Measurements from ENCODE around the gene CPNE5. TPM values are rescaled to one million over a fixed set of nuclear protein-coding genes. Genes with fewer than 3 reads are reported as not detected.

The CPNE5 gene
- total RNA-seq, 1 donor from 2014 or later: not detected

DNA sequence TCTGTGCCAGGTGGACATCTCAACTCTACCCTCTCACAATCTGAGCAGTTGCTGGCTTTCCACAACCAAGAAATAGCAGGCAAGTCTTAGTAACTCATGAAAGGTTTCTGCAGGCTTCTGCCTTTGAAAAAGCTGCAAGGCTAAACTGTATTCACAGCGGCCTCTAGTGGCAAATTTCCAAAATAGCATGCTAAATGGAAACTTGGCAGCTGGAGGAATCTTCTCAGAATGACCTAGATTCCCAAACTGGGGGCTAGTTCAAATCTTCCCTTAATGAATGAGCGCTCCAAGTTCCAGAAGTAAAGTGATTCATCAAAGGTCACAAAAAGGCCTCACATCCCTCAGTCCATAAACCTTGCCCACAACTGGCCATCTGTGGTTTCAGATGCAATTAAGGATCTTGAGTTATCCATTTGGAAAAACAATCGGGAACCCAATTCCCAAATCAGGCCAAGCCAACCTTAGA, 11.9 kb upstream of the CPNE5 start:
- TF ChIP-seq, protein P1, sequence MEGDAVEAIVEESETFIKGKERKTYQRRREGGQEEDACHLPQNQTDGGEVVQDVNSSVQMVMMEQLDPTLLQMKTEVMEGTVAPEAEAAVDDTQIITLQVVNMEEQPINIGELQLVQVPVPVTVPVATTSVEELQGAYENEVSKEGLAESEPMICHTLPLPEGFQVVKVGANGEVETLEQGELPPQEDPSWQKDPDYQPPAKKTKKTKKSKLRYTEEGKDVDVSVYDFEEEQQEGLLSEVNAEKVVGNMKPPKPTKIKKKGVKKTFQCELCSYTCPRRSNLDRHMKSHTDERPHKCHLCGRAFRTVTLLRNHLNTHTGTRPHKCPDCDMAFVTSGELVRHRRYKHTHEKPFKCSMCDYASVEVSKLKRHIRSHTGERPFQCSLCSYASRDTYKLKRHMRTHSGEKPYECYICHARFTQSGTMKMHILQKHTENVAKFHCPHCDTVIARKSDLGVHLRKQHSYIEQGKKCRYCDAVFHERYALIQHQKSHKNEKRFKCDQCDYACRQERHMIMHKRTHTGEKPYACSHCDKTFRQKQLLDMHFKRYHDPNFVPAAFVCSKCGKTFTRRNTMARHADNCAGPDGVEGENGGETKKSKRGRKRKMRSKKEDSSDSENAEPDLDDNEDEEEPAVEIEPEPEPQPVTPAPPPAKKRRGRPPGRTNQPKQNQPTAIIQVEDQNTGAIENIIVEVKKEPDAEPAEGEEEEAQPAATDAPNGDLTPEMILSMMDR (IDR thresholded peaks at IDR 0.05): peak; percentile 76
- H3K4me1 Mint-ChIP-seq (ENCODE audit: unreplicated experiment): peaks cover 22% of the 10 kb centered on the region

DNA sequence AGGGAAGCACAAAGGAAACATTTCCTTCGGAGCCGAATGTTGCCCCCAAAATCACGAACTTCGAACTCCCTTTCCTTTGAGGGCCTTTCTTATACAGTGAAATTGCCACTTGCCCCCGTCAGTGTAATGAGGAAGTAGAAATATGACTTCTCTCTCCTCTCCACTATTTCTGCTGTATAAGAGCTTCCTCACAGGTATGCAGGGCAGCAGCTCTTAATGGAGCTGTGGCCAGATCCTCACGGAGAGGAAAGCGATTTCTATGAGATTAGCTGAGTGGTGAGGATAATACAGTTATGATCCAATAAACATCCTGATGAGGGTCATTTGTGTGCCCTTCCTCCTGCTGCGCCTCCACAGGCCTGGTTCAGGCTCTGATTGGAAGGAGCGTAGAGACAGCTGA, 10.8 kb upstream of the CPNE5 start:
- TF ChIP-seq, protein P1 (IDR thresholded peaks at IDR 0.05): no peak
- DNase-seq (ENCODE audit: extremely low spot score, unreplicated experiment): no peak
- H3K4me3 Mint-ChIP-seq (ENCODE audit: unreplicated experiment): no peak overlapping the region
- H3K9me3 Mint-ChIP-seq (ENCODE audit: unreplicated experiment): peaks cover 4% of the 10 kb centered on the region
- H3K27me3 Mint-ChIP-seq (ENCODE audit: unreplicated experiment): no peaks in the 10 kb centered on the region
- H3K27ac Mint-ChIP-seq (ENCODE audit: unreplicated experiment): no peak overlapping the region
- H3K36me3 Mint-ChIP-seq (ENCODE audit: unreplicated experiment): peaks cover 6% of the 10 kb centered on the region
- peaks cover 22% of the 10 kb centered on the region for H3K4me1 Mint-ChIP-seq (ENCODE audit: unreplicated experiment)

More for the DNA sequence above, 11.9 kb upstream of the CPNE5 start:
- Mint-ChIP-seq H3K27ac (ENCODE audit: unreplicated experiment) (no peak overlapping the region), H3K4me3 (ENCODE audit: unreplicated experiment) (no peak overlapping the region), H3K27me3 (ENCODE audit: unreplicated experiment) (no peaks in the 10 kb centered on the region), H3K36me3 (ENCODE audit: unreplicated experiment) (peaks cover 10% of the 10 kb centered on the region), H3K9me3 (ENCODE audit: unreplicated experiment) (peaks cover 4% of the 10 kb centered on the region)
- DNase-seq (ENCODE audit: extremely low spot score, unreplicated experiment): no peak

DNA sequence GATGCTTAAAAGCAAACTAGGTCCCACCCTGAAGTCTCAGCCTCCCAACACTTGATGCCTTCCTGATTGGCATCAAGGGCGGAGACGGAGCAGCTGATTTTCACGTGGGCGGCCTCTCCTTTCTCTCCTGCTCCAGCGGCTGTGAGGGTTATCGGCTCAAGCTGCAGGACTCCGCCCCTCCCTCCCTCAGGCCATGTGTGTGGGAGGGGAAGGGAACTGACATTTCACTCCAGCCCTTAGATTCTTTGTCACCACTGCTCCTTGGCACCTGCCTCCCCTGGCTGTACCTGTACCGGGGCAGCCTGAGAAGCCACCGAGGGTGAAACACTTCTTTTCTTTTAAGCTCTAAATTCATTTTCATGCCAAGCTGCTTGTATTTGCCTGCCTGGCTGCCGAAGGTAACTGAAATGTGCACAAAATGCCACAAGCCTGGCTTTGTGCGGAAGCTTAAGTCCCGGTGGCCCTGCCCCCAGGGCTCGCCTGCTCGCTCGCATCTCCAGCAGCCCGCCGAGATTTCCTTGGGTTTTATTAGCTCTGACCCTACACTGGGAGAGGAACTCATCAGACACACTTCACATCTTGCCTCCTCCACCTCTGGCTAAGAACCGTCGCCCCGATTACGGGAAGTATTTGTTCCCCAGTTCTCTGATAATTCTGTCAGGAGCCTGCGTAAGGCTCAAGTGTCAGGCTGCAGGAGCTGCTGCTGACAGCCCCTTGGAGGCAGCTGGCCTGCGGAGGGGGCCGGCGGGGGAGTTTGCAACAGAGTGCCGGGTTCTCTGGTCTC, 9.6 kb upstream of the CPNE5 start:
- Mint-ChIP-seq H3K4me1 (ENCODE audit: unreplicated experiment) (peaks cover 22% of the 10 kb centered on the region), H3K9me3 (ENCODE audit: unreplicated experiment) (peaks cover 4% of the 10 kb centered on the region), H3K27me3 (ENCODE audit: unreplicated experiment) (no peaks in the 10 kb centered on the region), H3K27ac (ENCODE audit: unreplicated experiment) (no peak overlapping the region), H3K4me3 (ENCODE audit: unreplicated experiment) (no peak overlapping the region), H3K36me3 (ENCODE audit: unreplicated experiment) (peaks cover 4% of the 10 kb centered on the region)
- no peak for DNase-seq (ENCODE audit: extremely low spot score, unreplicated experiment)
- TF ChIP-seq, protein P1 (IDR thresholded peaks at IDR 0.05): no peak

DNA sequence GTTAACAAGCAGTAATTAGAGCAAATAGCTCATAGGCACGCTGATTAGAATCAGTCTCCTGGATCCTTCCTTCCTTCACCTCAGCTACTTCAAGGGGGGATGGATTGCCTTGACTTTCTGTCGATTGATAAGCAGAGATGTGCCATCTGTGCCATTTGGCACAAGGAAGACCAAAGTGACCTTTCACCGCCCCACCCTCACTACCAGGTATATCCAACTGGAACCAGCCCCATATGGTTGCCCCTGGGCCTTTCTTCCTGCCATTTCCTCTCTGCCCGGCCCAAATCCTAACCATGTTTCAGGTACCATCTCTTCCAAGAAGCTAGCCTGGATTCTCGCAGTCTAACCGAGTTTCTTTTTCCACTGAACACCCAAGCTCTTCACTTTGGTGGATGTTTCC, 8.7 kb upstream of the CPNE5 start:
- Mint-ChIP-seq H3K4me1 (ENCODE audit: unreplicated experiment) (peaks cover 18% of the 10 kb centered on the region), H3K9me3 (ENCODE audit: unreplicated experiment) (peaks cover 4% of the 10 kb centered on the region), H3K36me3 (ENCODE audit: unreplicated experiment) (peaks cover 4% of the 10 kb centered on the region), H3K4me3 (ENCODE audit: unreplicated experiment) (no peak overlapping the region), H3K27ac (ENCODE audit: unreplicated experiment) (no peak overlapping the region), H3K27me3 (ENCODE audit: unreplicated experiment) (no peaks in the 10 kb centered on the region)
- TF ChIP-seq, protein P1 (IDR thresholded peaks at IDR 0.05): no peak
- DNase-seq (ENCODE audit: extremely low spot score, unreplicated experiment): no peak

DNA sequence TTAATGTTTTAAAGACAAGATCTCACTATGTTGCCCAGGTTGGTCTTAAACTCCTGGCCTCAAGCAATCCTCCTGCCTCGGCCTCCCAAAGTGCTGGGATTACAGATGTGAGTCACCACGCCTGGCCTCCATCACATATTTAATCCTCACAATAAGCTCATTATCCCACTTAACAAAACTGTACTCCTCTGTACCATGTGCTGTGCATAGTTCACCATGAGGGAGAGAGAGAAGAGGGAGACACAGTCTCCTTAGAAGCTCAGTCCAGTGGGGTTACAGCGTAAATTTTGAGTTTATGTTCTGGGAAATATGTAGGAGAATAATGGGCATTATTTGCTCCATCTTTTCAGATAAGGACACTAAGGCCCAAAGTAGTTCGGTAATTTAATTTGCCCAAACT, 7.9 kb upstream of the CPNE5 start:
- Mint-ChIP-seq H3K4me3 (ENCODE audit: unreplicated experiment) (no peak overlapping the region), H3K27ac (ENCODE audit: unreplicated experiment) (no peak overlapping the region), H3K27me3 (ENCODE audit: unreplicated experiment) (no peaks in the 10 kb centered on the region), H3K36me3 (ENCODE audit: unreplicated experiment) (peaks cover 4% of the 10 kb centered on the region), H3K4me1 (ENCODE audit: unreplicated experiment) (peaks cover 14% of the 10 kb centered on the region), H3K9me3 (ENCODE audit: unreplicated experiment) (peaks cover 4% of the 10 kb centered on the region)
- DNase-seq (ENCODE audit: extremely low spot score, unreplicated experiment): no peak
- TF ChIP-seq, protein P1 (IDR thresholded peaks at IDR 0.05): no peak
